H1 (cell line): ENCODE data around the gene SHISA8. TPM values are rescaled to one million over a fixed set of nuclear protein-coding genes. Genes with fewer than 3 reads are reported as not detected.

Source experiments
- CTCF ChIA-PET: fragments of 300-600 bp; sonication (Branson Sonifier 250); formaldehyde crosslinking; loops from one replicate; lab custom pipeline; 2021; ENCODE audit not compliant: partially characterized antibody; lab: Charles Lee
- POLR2A ChIA-PET: fragments of 300-600 bp; sonication (Branson Sonifier 250); formaldehyde crosslinking; loops from one replicate; lab custom pipeline; 2021; ENCODE audit warnings: inconsistent platforms; ENCODE audit not compliant: partially characterized antibody; lab: Charles Lee
- DNase-seq, 2 experiments: peaks; one replicate each; pipeline versions ENCODE4 v3.0.0 to v3.0.0-alpha.2; 2010 to 2022; ENCODE audit warnings: low spot score in 2 of 2, low read depth in 1 of 2, mixed read lengths in 1 of 2
- FAIRE-seq: peaks from 2 replicates; lab custom pipeline; 2011; peaks lifted over from hg19 to GRCh38; lab: Jason Lieb, UNC
- H2AFZ ChIP-seq: 2 replicates; pipeline ENCODE4 v1.8.1; 2012; ENCODE audit warnings: low read length, inconsistent platforms
- H2AK5ac ChIP-seq: 2 replicates; pipeline ENCODE4 v1.6.1; 2013; ENCODE audit warnings: low read depth, low read length
- H2BK120ac ChIP-seq: replicated peaks from 2 replicates; pipeline ENCODE3; 2013; ENCODE audit warnings: low read depth, low read length, inconsistent platforms
- H2BK12ac ChIP-seq: 2 replicates; pipeline ENCODE4 v1.6.1; 2013; ENCODE audit warnings: low read depth, low read length
- H2BK15ac ChIP-seq: 2 replicates; pipeline ENCODE4 v1.6.1; 2013; ENCODE audit warnings: low read length
- H2BK20ac ChIP-seq: 2 replicates; pipeline ENCODE4 v1.6.1; 2013; ENCODE audit warnings: low read length
- H2BK5ac ChIP-seq: 2 replicates; pipeline ENCODE4 v1.6.1; 2013; ENCODE audit warnings: low read depth, low read length
- H3K14ac ChIP-seq: 2 replicates; pipeline ENCODE4 v1.6.1; 2013; ENCODE audit warnings: inconsistent platforms; ENCODE audit not compliant: insufficient read length
- H3K18ac ChIP-seq: 2 replicates; pipeline ENCODE4 v1.6.1; 2013; ENCODE audit warnings: low read length; ENCODE audit errors: extremely low read depth
- H3K23ac ChIP-seq: 2 replicates; pipeline ENCODE4 v1.6.1; 2013; ENCODE audit warnings: inconsistent platforms; ENCODE audit not compliant: insufficient read length
- H3K23me2 ChIP-seq: 2 replicates; pipeline ENCODE4 v1.6.1; 2013; ENCODE audit warnings: low read depth, low read length
- H3K27ac ChIP-seq: 2 replicates; pipeline ENCODE4 v1.6.1; 2011; ENCODE audit warnings: low read depth, low read length, inconsistent platforms
- H3K27me3 ChIP-seq, 4 experiments: replicated peaks in 1 of 4; 1 replicate in 1 of 4; 2 replicates in 3 of 4; pipeline versions ENCODE4 v1.6.1 to v1.8.1; 2011 to 2013; ENCODE audit warnings: low read length in 3 of 4, mild to moderate bottlenecking in 3 of 4, inconsistent platforms in 2 of 4, mixed read lengths in 2 of 4, moderate library complexity in 1 of 4; ENCODE audit not compliant: control insufficient read depth in 3 of 4, insufficient read depth in 3 of 4; ENCODE audit errors: extremely low read depth in 1 of 4
- H3K36me3 ChIP-seq, 4 experiments: 2 replicates each; pipeline versions ENCODE4 v1.6.1 to v1.8.1; 2011 to 2013; ENCODE audit warnings: mild to moderate bottlenecking in 4 of 4, low read length in 3 of 4, moderate library complexity in 2 of 4, control low read depth in 1 of 4, inconsistent platforms in 1 of 4; ENCODE audit not compliant: insufficient read depth in 4 of 4, control insufficient read depth in 2 of 4
- H3K4ac ChIP-seq: replicated peaks from 2 replicates; pipeline ENCODE3; 2013; ENCODE audit warnings: low read length, low read depth, mixed read lengths, inconsistent platforms; ENCODE audit not compliant: insufficient read length
- H3K4me1 ChIP-seq, 4 experiments: replicated peaks in 1 of 4; 1 replicate in 1 of 4; 2 replicates in 3 of 4; pipeline versions ENCODE4 v1.6.1 to v1.8.1; 2011 to 2013; ENCODE audit warnings: low read length in 3 of 4, inconsistent platforms in 2 of 4, mixed read lengths in 1 of 4; ENCODE audit not compliant: insufficient read depth in 4 of 4, control insufficient read depth in 3 of 4
- H3K4me2 ChIP-seq, 2 experiments: 2 replicates each; pipeline versions ENCODE4 v1.6.1 to v1.8.1; 2011 to 2013; ENCODE audit warnings: low read depth in 2 of 2, low read length in 2 of 2, control low read depth in 1 of 2, inconsistent platforms in 1 of 2, mild to moderate bottlenecking in 1 of 2; ENCODE audit not compliant: insufficient read depth in 1 of 2
- H3K4me3 ChIP-seq, 4 experiments: fragments of 200-600, 300-600 bp in 1 of 4; sonication (generic), shearing (Covaris generic), sonication (Bioruptor Twin) in 1 of 4; 2 replicates each; pipeline versions ENCODE4 v1.5.1 to v1.8.1; 2011 to 2016; ENCODE audit warnings: low read length in 4 of 4, low read depth in 3 of 4, control low read depth in 2 of 4, inconsistent platforms in 2 of 4, mild to moderate bottlenecking in 2 of 4, mixed read lengths in 1 of 4, moderate library complexity in 1 of 4; ENCODE audit not compliant: insufficient read depth in 2 of 4; ENCODE audit errors: extremely low read depth in 1 of 4
- H3K56ac ChIP-seq: replicated peaks from 2 replicates; pipeline ENCODE3; 2013; ENCODE audit warnings: low read depth, mild to moderate bottlenecking, mixed read lengths, low read length, inconsistent platforms; ENCODE audit not compliant: insufficient read length
- H3K79me1 ChIP-seq: 2 replicates; pipeline ENCODE4 v1.6.1; 2013; ENCODE audit warnings: low read depth, low read length, control low read depth
- H3K79me2 ChIP-seq, 2 experiments: 2 replicates each; pipeline versions ENCODE4 v1.6.1 to v1.8.1; 2012 to 2013; ENCODE audit warnings: low read length in 2 of 2, mild to moderate bottlenecking in 2 of 2, inconsistent platforms in 1 of 2; ENCODE audit not compliant: insufficient read depth in 2 of 2, control insufficient read depth in 1 of 2
- H3K9ac ChIP-seq, 4 experiments: replicated peaks in 1 of 4; 1 replicate in 1 of 4; 2 replicates in 3 of 4; pipeline versions ENCODE4 v1.6.1 to v1.8.1; 2011 to 2013; ENCODE audit warnings: low read depth in 3 of 4, low read length in 3 of 4, control low read depth in 2 of 4, mild to moderate bottlenecking in 2 of 4, moderate library complexity in 2 of 4, inconsistent platforms in 1 of 4; ENCODE audit errors: extremely low read depth in 1 of 4
- H3K9me3 ChIP-seq, 2 experiments: 2 replicates each; pipeline versions ENCODE4 v1.6.1 to v1.8.1; 2012 to 2013; ENCODE audit warnings: mild to moderate bottlenecking in 2 of 2, moderate library complexity in 2 of 2, control low read depth in 1 of 2, inconsistent platforms in 1 of 2, low read depth in 1 of 2, low read length in 1 of 2, mixed read lengths in 1 of 2; ENCODE audit not compliant: insufficient read depth in 2 of 2
- H4K20me1 ChIP-seq, 2 experiments: replicated peaks in 1 of 2; 2 replicates each; pipeline versions ENCODE3 to v1.8.1; 2011 to 2013; ENCODE audit warnings: inconsistent platforms in 2 of 2, low read length in 2 of 2, mild to moderate bottlenecking in 1 of 2; ENCODE audit not compliant: insufficient read depth in 2 of 2, control insufficient read depth in 1 of 2
- H4K5ac ChIP-seq: 2 replicates; pipeline ENCODE4 v1.6.1; 2013; ENCODE audit warnings: low read length, low read depth, mixed read lengths, inconsistent platforms; ENCODE audit not compliant: insufficient read length
- H4K8ac ChIP-seq: 2 replicates; pipeline ENCODE4 v1.8.0; 2013; ENCODE audit warnings: mild to moderate bottlenecking, moderate library complexity, low read length, inconsistent platforms; ENCODE audit not compliant: insufficient read depth; ENCODE audit errors: extremely low read depth
- H4K91ac ChIP-seq: replicated peaks from 2 replicates; pipeline ENCODE3; 2013; ENCODE audit warnings: low read length, mixed read lengths, inconsistent platforms; ENCODE audit not compliant: insufficient read length
- CHD2 ChIP-seq: IDR thresholded peaks from 2 replicates; pipeline ENCODE4 v1.6.1; 2012; ENCODE audit warnings: low read length, improper control_type of control experiment
- CTCF ChIP-seq, 3 experiments: IDR thresholded peaks; 1 replicate in 2 of 3; 2 replicates in 1 of 3; pipeline versions ENCODE4 v1.5.1 to v1.6.1; 2011; ENCODE audit warnings: low read length in 3 of 3, mild to moderate bottlenecking in 3 of 3, inconsistent platforms in 2 of 3, low read depth in 1 of 3, moderate library complexity in 1 of 3; ENCODE audit not compliant: insufficient read depth in 1 of 3; ENCODE audit errors: control extremely low read depth in 1 of 3
- GABPA ChIP-seq: IDR thresholded peaks from 2 replicates; pipeline ENCODE4 v1.6.1; 2011; ENCODE audit warnings: mild to moderate bottlenecking, low read length, moderate library complexity, borderline replicate concordance; ENCODE audit not compliant: insufficient read depth
- GTF2F1 ChIP-seq: IDR thresholded peaks from 2 replicates; pipeline ENCODE4 v1.6.1; 2012; ENCODE audit warnings: low read depth, low read length, improper control_type of control experiment, borderline replicate concordance
- MAFK ChIP-seq: IDR thresholded peaks from 2 replicates; pipeline ENCODE4 v1.6.1; 2012; ENCODE audit warnings: low read depth, mild to moderate bottlenecking, improper control_type of control experiment, low read length
- RAD21 ChIP-seq, 2 experiments: IDR thresholded peaks in 1 of 2; conservative IDR thresholded peaks in 1 of 2; 2 replicates each; pipeline ENCODE4 v1.6.1; 2011; ENCODE audit warnings: low read depth in 2 of 2, low read length in 2 of 2, improper control_type of control experiment in 1 of 2, inconsistent platforms in 1 of 2, mild to moderate bottlenecking in 1 of 2, moderate library complexity in 1 of 2
- SRF ChIP-seq: IDR thresholded peaks from 2 replicates; pipeline ENCODE4 v1.6.1; 2011; ENCODE audit warnings: mild to moderate bottlenecking, low read depth, low read length, moderate library complexity
- SUZ12 ChIP-seq: fragments of 200-600 bp; sonication (generic); IDR thresholded peaks from 2 replicates; pipeline ENCODE4 v1.6.1; 2012; ENCODE audit warnings: mild to moderate bottlenecking, inconsistent platforms, low read length, moderate library complexity, mixed read lengths
- WGBS, 2 experiments: shearing (Covaris generic) in 1 of 2; methylation state at CpG; one replicate each; pipeline versions ENCODE4 v1.1.6 to v1.1.7; 2013 to 2015; ENCODE audit warnings: low lambda C conversion rate in 2 of 2, mixed read lengths in 2 of 2, inconsistent platforms in 1 of 2, low coverage in 1 of 2, missing lambda C conversion rate in 1 of 2; ENCODE audit not compliant: insufficient replicate concordance in 2 of 2, insufficient coverage in 1 of 2, insufficient read length in 1 of 2; ENCODE audit errors: extremely low coverage in 1 of 2, missing lambda C conversion rate in 1 of 2; 5-methylcytosine and 5-hydroxymethylcytosine counted together
- polyA plus RNA-seq, 7 experiments: library from polyadenylated mRNA; depleted of rRNA in 3 of 7; stranded (reverse) in 5 of 7; unstranded in 2 of 7; fragments of >200 nt in 5 of 7; fragments of 200-250 nt in 2 of 7; gene quantifications; 1 replicate in 5 of 7; 2 replicates in 1 of 7; 4 replicates in 1 of 7; pipeline versions ENCODE4 v1.2.1 to v1.2.3, GENCODE V29; 2011 to 2013; ENCODE audit warnings: missing spikeins in 2 of 7, mixed read lengths in 2 of 7
- total RNA-seq: library from RNA; stranded (reverse); fragmentation: NEBNext Ultra II Directional; extraction: Animal tissue kit (Norgen Biotek cat#: 25700); gene quantifications from 2 replicates; pipeline ENCODE4 v1.2.1, GENCODE V29; 2021

The SHISA8 gene
- total and polyA plus RNA-seq, 2 of the 8 experiments (the other 6 are each of a cell fraction or from before 2014, with no cell fraction given) = 0.14 to 0.89 TPM

- 84% methylated on average over 2 of the region's 2 CpGs; no CpG with 5 or more reads in 1 of the 2 experiments for WGBS, 2 experiments
- no peak overlapping the region; the same call in 1 of the 2 replicates for H2AK5ac ChIP-seq
- H3K27me3 ChIP-seq = no peaks in the 10 kb centered on the region
- no peak overlapping the region for H3K4me3 ChIP-seq
- no peaks in the 10 kb centered on the region for H3K36me3 ChIP-seq
- peak overlapping the region; percentile 53 for H4K8ac ChIP-seq
- no peak overlapping the region for H2AFZ ChIP-seq
- H3K18ac ChIP-seq = no peak overlapping the region; the same call in 1 of the 2 replicates
- TF ChIP-seq CTCF (IDR thresholded peaks at IDR 0.05; ENCODE audit: control extremely low read depth in 1 of 3, insufficient read depth in 1 of 3, low read depth in 1 of 3, low read length in 3 of 3) (no peak), SRF (no peak), MAFK (no peak), CHD2 (no peak), GABPA (no peak), RAD21 (IDR thresholded peaks at IDR 0.05 in 1 of 2, conservative IDR thresholded peaks at IDR 0.05 in 1 of 2; ENCODE audit: low read depth in 2 of 2, low read length in 2 of 2) (no peak), GTF2F1 (no peak), SUZ12 (no peak)
- no peak overlapping the region for H3K56ac ChIP-seq
- peaks cover 2 to 14% (median 5%) of the 10 kb centered on the region in 4 experiments; a peak in 6 of 7 replicates for H3K4me1 ChIP-seq
- no peak overlapping the region for H3K9ac ChIP-seq
- 0 out of 2 replicates have a peak, but pooled peaks cover 1% of the 10 kb centered on the region for H3K23me2 ChIP-seq
- no peaks in the 10 kb centered on the region for H3K79me2 ChIP-seq
- ChIA-PET POLR2A (interaction anchor here (1.2 to 1.9 kb wide), 2 partner anchors 14 to 33 kb away, joined by 4 to 5 read pairs; no protein-coding TSS in a partner anchor), CTCF (interaction anchor here (0.6 to 2.4 kb wide), 9 partner anchors 12 to 213 kb away, joined by 3 to 10 read pairs (median 4); partner anchors contain the start of gene TNFRSF13C)
- H4K5ac ChIP-seq = no peak overlapping the region
- H3K79me1 ChIP-seq = no peaks in the 10 kb centered on the region
- H3K27ac ChIP-seq = no peak overlapping the region
- peaks cover 0 to 2% of the 10 kb centered on the region in 2 experiments for H4K20me1 ChIP-seq
- no peak overlapping the region for H3K4ac ChIP-seq
- H2BK5ac ChIP-seq = no peak overlapping the region
- no peaks in the 10 kb centered on the region for H3K9me3 ChIP-seq
- H4K91ac ChIP-seq = peak overlapping the region; percentile 31
- H2BK12ac ChIP-seq = peak overlapping the region; percentile 20; the same call in 1 of the 2 replicates
- no peak overlapping the region; the same call in 1 of the 2 replicates for H2BK15ac ChIP-seq
- no peak overlapping the region for H3K23ac ChIP-seq
- DNase-seq = no peak
- H3K14ac ChIP-seq = no peak overlapping the region
- no peak overlapping the region for H3K4me2 ChIP-seq
- no peak for FAIRE-seq
- H2BK20ac ChIP-seq = no peak overlapping the region
- no peak overlapping the region for H2BK120ac ChIP-seq
Measured at GRCh38 chr22:41952713-41953112, 37.8 kb upstream of the SHISA8 start.
